H1 (cell line): Measurements from ENCODE around the gene SNX25. TPM values are rescaled to one million over a fixed set of nuclear protein-coding genes. Genes with fewer than 3 reads are reported as not detected.

Source experiments
- CTCF ChIA-PET: fragments of 300-600 bp; sonication (Branson Sonifier 250); formaldehyde crosslinking; loops from one replicate; lab custom pipeline; 2021; ENCODE audit not compliant: partially characterized antibody; lab: Charles Lee
- POLR2A ChIA-PET: fragments of 300-600 bp; sonication (Branson Sonifier 250); formaldehyde crosslinking; loops from one replicate; lab custom pipeline; 2021; ENCODE audit warnings: inconsistent platforms; ENCODE audit not compliant: partially characterized antibody; lab: Charles Lee
- DNase-seq, 2 experiments: peaks; one replicate each; pipeline versions ENCODE4 v3.0.0 to v3.0.0-alpha.2; 2010 to 2022; ENCODE audit warnings: low spot score in 2 of 2, low read depth in 1 of 2, mixed read lengths in 1 of 2
- FAIRE-seq: peaks from 2 replicates; lab custom pipeline; 2011; peaks lifted over from hg19 to GRCh38; lab: Jason Lieb, UNC
- H2AFZ ChIP-seq: 2 replicates; pipeline ENCODE4 v1.8.1; 2012; ENCODE audit warnings: low read length, inconsistent platforms
- H2AK5ac ChIP-seq: 2 replicates; pipeline ENCODE4 v1.6.1; 2013; ENCODE audit warnings: low read depth, low read length
- H2BK120ac ChIP-seq: replicated peaks from 2 replicates; pipeline ENCODE3; 2013; ENCODE audit warnings: low read depth, low read length, inconsistent platforms
- H2BK12ac ChIP-seq: 2 replicates; pipeline ENCODE4 v1.6.1; 2013; ENCODE audit warnings: low read depth, low read length
- H2BK15ac ChIP-seq: 2 replicates; pipeline ENCODE4 v1.6.1; 2013; ENCODE audit warnings: low read length
- H2BK20ac ChIP-seq: 2 replicates; pipeline ENCODE4 v1.6.1; 2013; ENCODE audit warnings: low read length
- H2BK5ac ChIP-seq: 2 replicates; pipeline ENCODE4 v1.6.1; 2013; ENCODE audit warnings: low read depth, low read length
- H3K14ac ChIP-seq: 2 replicates; pipeline ENCODE4 v1.6.1; 2013; ENCODE audit warnings: inconsistent platforms; ENCODE audit not compliant: insufficient read length
- H3K18ac ChIP-seq: 2 replicates; pipeline ENCODE4 v1.6.1; 2013; ENCODE audit warnings: low read length; ENCODE audit errors: extremely low read depth
- H3K23ac ChIP-seq: 2 replicates; pipeline ENCODE4 v1.6.1; 2013; ENCODE audit warnings: inconsistent platforms; ENCODE audit not compliant: insufficient read length
- H3K23me2 ChIP-seq: 2 replicates; pipeline ENCODE4 v1.6.1; 2013; ENCODE audit warnings: low read depth, low read length
- H3K27ac ChIP-seq: 2 replicates; pipeline ENCODE4 v1.6.1; 2011; ENCODE audit warnings: low read depth, low read length, inconsistent platforms
- H3K27me3 ChIP-seq, 4 experiments: replicated peaks in 1 of 4; 1 replicate in 1 of 4; 2 replicates in 3 of 4; pipeline versions ENCODE4 v1.6.1 to v1.8.1; 2011 to 2013; ENCODE audit warnings: low read length in 3 of 4, mild to moderate bottlenecking in 3 of 4, inconsistent platforms in 2 of 4, mixed read lengths in 2 of 4, moderate library complexity in 1 of 4; ENCODE audit not compliant: control insufficient read depth in 3 of 4, insufficient read depth in 3 of 4; ENCODE audit errors: extremely low read depth in 1 of 4
- H3K36me3 ChIP-seq, 4 experiments: 2 replicates each; pipeline versions ENCODE4 v1.6.1 to v1.8.1; 2011 to 2013; ENCODE audit warnings: mild to moderate bottlenecking in 4 of 4, low read length in 3 of 4, moderate library complexity in 2 of 4, control low read depth in 1 of 4, inconsistent platforms in 1 of 4; ENCODE audit not compliant: insufficient read depth in 4 of 4, control insufficient read depth in 2 of 4
- H3K4ac ChIP-seq: replicated peaks from 2 replicates; pipeline ENCODE3; 2013; ENCODE audit warnings: low read length, low read depth, mixed read lengths, inconsistent platforms; ENCODE audit not compliant: insufficient read length
- H3K4me1 ChIP-seq, 4 experiments: replicated peaks in 1 of 4; 1 replicate in 1 of 4; 2 replicates in 3 of 4; pipeline versions ENCODE4 v1.6.1 to v1.8.1; 2011 to 2013; ENCODE audit warnings: low read length in 3 of 4, inconsistent platforms in 2 of 4, mixed read lengths in 1 of 4; ENCODE audit not compliant: insufficient read depth in 4 of 4, control insufficient read depth in 3 of 4
- H3K4me2 ChIP-seq, 2 experiments: 2 replicates each; pipeline versions ENCODE4 v1.6.1 to v1.8.1; 2011 to 2013; ENCODE audit warnings: low read depth in 2 of 2, low read length in 2 of 2, control low read depth in 1 of 2, inconsistent platforms in 1 of 2, mild to moderate bottlenecking in 1 of 2; ENCODE audit not compliant: insufficient read depth in 1 of 2
- H3K4me3 ChIP-seq, 4 experiments: fragments of 200-600, 300-600 bp in 1 of 4; sonication (generic), shearing (Covaris generic), sonication (Bioruptor Twin) in 1 of 4; 2 replicates each; pipeline versions ENCODE4 v1.5.1 to v1.8.1; 2011 to 2016; ENCODE audit warnings: low read length in 4 of 4, low read depth in 3 of 4, control low read depth in 2 of 4, inconsistent platforms in 2 of 4, mild to moderate bottlenecking in 2 of 4, mixed read lengths in 1 of 4, moderate library complexity in 1 of 4; ENCODE audit not compliant: insufficient read depth in 2 of 4; ENCODE audit errors: extremely low read depth in 1 of 4
- H3K56ac ChIP-seq: replicated peaks from 2 replicates; pipeline ENCODE3; 2013; ENCODE audit warnings: low read depth, mild to moderate bottlenecking, mixed read lengths, low read length, inconsistent platforms; ENCODE audit not compliant: insufficient read length
- H3K79me1 ChIP-seq: 2 replicates; pipeline ENCODE4 v1.6.1; 2013; ENCODE audit warnings: low read depth, low read length, control low read depth
- H3K79me2 ChIP-seq, 2 experiments: 2 replicates each; pipeline versions ENCODE4 v1.6.1 to v1.8.1; 2012 to 2013; ENCODE audit warnings: low read length in 2 of 2, mild to moderate bottlenecking in 2 of 2, inconsistent platforms in 1 of 2; ENCODE audit not compliant: insufficient read depth in 2 of 2, control insufficient read depth in 1 of 2
- H3K9ac ChIP-seq, 4 experiments: replicated peaks in 1 of 4; 1 replicate in 1 of 4; 2 replicates in 3 of 4; pipeline versions ENCODE4 v1.6.1 to v1.8.1; 2011 to 2013; ENCODE audit warnings: low read depth in 3 of 4, low read length in 3 of 4, control low read depth in 2 of 4, mild to moderate bottlenecking in 2 of 4, moderate library complexity in 2 of 4, inconsistent platforms in 1 of 4; ENCODE audit errors: extremely low read depth in 1 of 4
- H3K9me3 ChIP-seq, 2 experiments: 2 replicates each; pipeline versions ENCODE4 v1.6.1 to v1.8.1; 2012 to 2013; ENCODE audit warnings: mild to moderate bottlenecking in 2 of 2, moderate library complexity in 2 of 2, control low read depth in 1 of 2, inconsistent platforms in 1 of 2, low read depth in 1 of 2, low read length in 1 of 2, mixed read lengths in 1 of 2; ENCODE audit not compliant: insufficient read depth in 2 of 2
- H4K20me1 ChIP-seq, 2 experiments: replicated peaks in 1 of 2; 2 replicates each; pipeline versions ENCODE3 to v1.8.1; 2011 to 2013; ENCODE audit warnings: inconsistent platforms in 2 of 2, low read length in 2 of 2, mild to moderate bottlenecking in 1 of 2; ENCODE audit not compliant: insufficient read depth in 2 of 2, control insufficient read depth in 1 of 2
- H4K5ac ChIP-seq: 2 replicates; pipeline ENCODE4 v1.6.1; 2013; ENCODE audit warnings: low read length, low read depth, mixed read lengths, inconsistent platforms; ENCODE audit not compliant: insufficient read length
- H4K8ac ChIP-seq: 2 replicates; pipeline ENCODE4 v1.8.0; 2013; ENCODE audit warnings: mild to moderate bottlenecking, moderate library complexity, low read length, inconsistent platforms; ENCODE audit not compliant: insufficient read depth; ENCODE audit errors: extremely low read depth
- H4K91ac ChIP-seq: replicated peaks from 2 replicates; pipeline ENCODE3; 2013; ENCODE audit warnings: low read length, mixed read lengths, inconsistent platforms; ENCODE audit not compliant: insufficient read length
- BRCA1 ChIP-seq: IDR thresholded peaks from 2 replicates; pipeline ENCODE4 v1.6.1; 2012; ENCODE audit warnings: low read depth, low read length, improper control_type of control experiment
- HDAC6 ChIP-seq: IDR thresholded peaks from one replicate; pipeline ENCODE4 v1.7.1; 2012; ENCODE audit warnings: low read depth, mild to moderate bottlenecking, inconsistent platforms, low read length, moderate library complexity
- JUN ChIP-seq: IDR thresholded peaks from 2 replicates; pipeline ENCODE4 v1.6.1; 2011; ENCODE audit warnings: low read depth, mild to moderate bottlenecking, improper control_type of control experiment, low read length
- KDM5A ChIP-seq: fragments of 200-600 bp; IDR thresholded peaks from 2 replicates; pipeline ENCODE4 v1.7.1; 2012; ENCODE audit warnings: mild to moderate bottlenecking, low read length, inconsistent platforms, mixed read lengths
- MAFK ChIP-seq: IDR thresholded peaks from 2 replicates; pipeline ENCODE4 v1.6.1; 2012; ENCODE audit warnings: low read depth, mild to moderate bottlenecking, improper control_type of control experiment, low read length
- NRF1 ChIP-seq: IDR thresholded peaks from 2 replicates; pipeline ENCODE4 v1.6.1; 2011; ENCODE audit warnings: mild to moderate bottlenecking, low read depth, low read length, improper control_type of control experiment
- POU5F1 ChIP-seq: IDR thresholded peaks from 2 replicates; pipeline ENCODE4 v1.6.1; 2011; ENCODE audit warnings: low read depth, mild to moderate bottlenecking, low read length, moderate library complexity
- RFX5 ChIP-seq: IDR thresholded peaks from 2 replicates; pipeline ENCODE4 v1.6.1; 2011; ENCODE audit warnings: low read depth, low read length, improper control_type of control experiment, borderline replicate concordance
- SIX5 ChIP-seq: IDR thresholded peaks from 2 replicates; pipeline ENCODE4 v1.6.1; 2011; ENCODE audit warnings: mild to moderate bottlenecking, low read depth, low read length
- SP1 ChIP-seq: IDR thresholded peaks from 2 replicates; pipeline ENCODE4 v1.6.1; 2011; ENCODE audit warnings: low read depth, low read length
- SP4 ChIP-seq: IDR thresholded peaks from 2 replicates; pipeline ENCODE4 v1.6.1; 2012; ENCODE audit warnings: low read length, inconsistent platforms
- SUZ12 ChIP-seq: fragments of 200-600 bp; sonication (generic); IDR thresholded peaks from 2 replicates; pipeline ENCODE4 v1.6.1; 2012; ENCODE audit warnings: mild to moderate bottlenecking, inconsistent platforms, low read length, moderate library complexity, mixed read lengths
- TAF7 ChIP-seq: optimal IDR thresholded peaks from 2 replicates; pipeline ENCODE3; 2011; ENCODE audit warnings: low read depth, mild to moderate bottlenecking, inconsistent platforms, low read length, moderate library complexity, borderline replicate concordance
- TBP ChIP-seq: IDR thresholded peaks from 2 replicates; pipeline ENCODE4 v1.6.1; 2011; ENCODE audit warnings: low read depth, low read length, improper control_type of control experiment
- ZNF274 ChIP-seq: IDR thresholded peaks from 2 replicates; pipeline ENCODE4 v1.7.0; 2012; ENCODE audit warnings: low read length, borderline replicate concordance; ENCODE audit errors: extremely low read depth
- WGBS, 2 experiments: shearing (Covaris generic) in 1 of 2; methylation state at CpG; one replicate each; pipeline versions ENCODE4 v1.1.6 to v1.1.7; 2013 to 2015; ENCODE audit warnings: low lambda C conversion rate in 2 of 2, mixed read lengths in 2 of 2, inconsistent platforms in 1 of 2, low coverage in 1 of 2, missing lambda C conversion rate in 1 of 2; ENCODE audit not compliant: insufficient replicate concordance in 2 of 2, insufficient coverage in 1 of 2, insufficient read length in 1 of 2; ENCODE audit errors: extremely low coverage in 1 of 2, missing lambda C conversion rate in 1 of 2; 5-methylcytosine and 5-hydroxymethylcytosine counted together
- polyA plus RNA-seq, 7 experiments: library from polyadenylated mRNA; depleted of rRNA in 3 of 7; stranded (reverse) in 5 of 7; unstranded in 2 of 7; fragments of >200 nt in 5 of 7; fragments of 200-250 nt in 2 of 7; gene quantifications; 1 replicate in 5 of 7; 2 replicates in 1 of 7; 4 replicates in 1 of 7; pipeline versions ENCODE4 v1.2.1 to v1.2.3, GENCODE V29; 2011 to 2013; ENCODE audit warnings: missing spikeins in 2 of 7, mixed read lengths in 2 of 7
- total RNA-seq: library from RNA; stranded (reverse); fragmentation: NEBNext Ultra II Directional; extraction: Animal tissue kit (Norgen Biotek cat#: 25700); gene quantifications from 2 replicates; pipeline ENCODE4 v1.2.1, GENCODE V29; 2021

The SNX25 gene
- total and polyA plus RNA-seq, 2 of the 8 experiments (the other 6 are each of a cell fraction or from before 2014, with no cell fraction given): 5.4 to 19.9 TPM

DNA sequence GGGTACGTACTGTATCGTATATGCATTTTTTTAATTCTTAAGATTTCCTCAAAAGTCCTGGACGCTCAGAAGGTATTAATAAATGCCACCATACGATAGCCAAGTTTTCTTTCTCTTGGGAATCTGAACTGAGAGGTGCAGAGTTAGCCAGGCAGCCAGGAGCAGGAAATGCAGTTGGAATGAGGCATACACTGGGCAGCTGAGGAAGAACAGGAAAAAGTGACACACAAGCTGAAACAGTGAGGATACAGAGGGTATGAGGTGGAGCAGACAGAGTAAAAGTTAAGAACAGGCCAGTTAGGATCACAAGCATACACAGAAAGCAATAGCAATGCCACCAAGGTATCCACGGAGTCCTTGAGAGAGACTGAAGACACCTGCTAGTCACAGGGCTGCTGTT is 203.0 kb downstream of the SNX25 start:
- Histone ChIP-seq H2AK5ac (no peak overlapping the region), H3K36me3 (peaks cover 0 to 26% (median 7%) of the 10 kb centered on the region in 4 experiments; a peak in 4 of 8 replicates), H3K4me2 (no peak overlapping the region), H3K4ac (no peak overlapping the region), H3K23ac (no peak overlapping the region), H2AFZ (no peak overlapping the region), H4K91ac (no peak overlapping the region), H2BK20ac (no peak overlapping the region), H4K20me1 (peaks cover 0 to 4% of the 10 kb centered on the region in 2 experiments), H3K27me3 (no peaks in the 10 kb centered on the region), H3K4me3 (no peak overlapping the region), H3K23me2 (no peaks in the 10 kb centered on the region), H3K18ac (no peak overlapping the region), H4K8ac (no peak overlapping the region), H2BK5ac (no peak overlapping the region), H3K14ac (no peak overlapping the region), H2BK15ac (no peak overlapping the region), H3K9ac (no peak overlapping the region), H3K27ac (no peak overlapping the region), H3K79me1 (no peaks in the 10 kb centered on the region), H4K5ac (no peak overlapping the region), H3K56ac (no peak overlapping the region), H3K79me2 (no peaks in the 10 kb centered on the region), H2BK12ac (no peak overlapping the region), H3K9me3 (no peaks in the 10 kb centered on the region; a peak in 1 of 4 replicates), H2BK120ac (no peak overlapping the region), H3K4me1 (no peaks in the 10 kb centered on the region)
- no peak for DNase-seq
- 88% methylated on average over 5 of the region's 5 CpGs; no CpG with 5 or more reads in 1 of the 2 experiments for WGBS, 2 experiments
- CTCF ChIA-PET: no interaction called here
- no peak for TF ChIP-seq KDM5A
- no peak for TF ChIP-seq RFX5
- TF ChIP-seq BRCA1: no peak
- no peak for TF ChIP-seq SP1
- no peak for TF ChIP-seq HDAC6
- TF ChIP-seq SP4: no peak
- no peak for TF ChIP-seq ZNF274
- TF ChIP-seq POU5F1: no peak
- TF ChIP-seq SIX5: no peak
- TF ChIP-seq NRF1: no peak
- no peak for TF ChIP-seq MAFK
- TF ChIP-seq SUZ12: no peak
- TF ChIP-seq TAF7: no peak
- TF ChIP-seq JUN: no peak
- TF ChIP-seq TBP: no peak
- POLR2A ChIA-PET: interaction anchor here (0.6 kb wide), 1 partner anchor 348 kb away, joined by 3 read pairs; no protein-coding TSS in a partner anchor
- FAIRE-seq: no peak
